Measurements from ENCODE around the gene SOCS6.
"Not testable (repeated sequence)": the region's sequence is repeated elsewhere in the genome, so short reads cannot be mapped to it uniquely, and the experiment has no call there.

SOCS6 gene

GRCh38 chr18:70322385-70322784 is 33.5 kb downstream of the SOCS6 start:
- no peak for DNase-seq (ENCODE audit: low spot score)

GRCh38 chr18:70322928-70323327 is 34.1 kb downstream of the SOCS6 start:
- DNase-seq (ENCODE audit: low spot score), result no peak

GRCh38 chr18:70324897-70325296 is 36.1 kb downstream of the SOCS6 start:
- DNase-seq (ENCODE audit: low spot score), result no peak

GRCh38 chr18:70326255-70326654 is 37.4 kb downstream of the SOCS6 start:
- DNase-seq (ENCODE audit: low spot score), result no peak

GRCh38 chr18:70328169-70328568 is 39.3 kb downstream of the SOCS6 start:
- DNase-seq (ENCODE audit: low spot score), result no peak

- no peak for DNase-seq (ENCODE audit: low spot score)
Measured at GRCh38 chr18:70329071-70329470, 40.2 kb downstream of the SOCS6 start.

- no peak for DNase-seq (ENCODE audit: low spot score)
Measured at GRCh38 chr18:70330887-70331286, 42.0 kb downstream of the SOCS6 start.

GRCh38 chr18:70331456-70332097 is 42.7 kb downstream of the SOCS6 start:
- no peak for DNase-seq (ENCODE audit: low spot score)

- no peak for DNase-seq (ENCODE audit: low spot score)
Measured at GRCh38 chr18:70332694-70333093, 43.8 kb downstream of the SOCS6 start.

- DNase-seq (ENCODE audit: low spot score), result no peak
Measured at GRCh38 chr18:70333316-70333715, 44.5 kb downstream of the SOCS6 start.

GRCh38 chr18:70333757-70334156 is 44.9 kb downstream of the SOCS6 start:
- DNase-seq (ENCODE audit: low spot score), result no peak

- DNase-seq (ENCODE audit: low spot score), result no peak
Measured at GRCh38 chr18:70334264-70334663, 45.4 kb downstream of the SOCS6 start.

GRCh38 chr18:70334728-70335329 is 46.0 kb downstream of the SOCS6 start:
- no peak for DNase-seq (ENCODE audit: low spot score)

- no peak for DNase-seq (ENCODE audit: low spot score)
Measured at GRCh38 chr18:70335892-70336726, 47.3 kb downstream of the SOCS6 start.

GRCh38 chr18:70337139-70337972 is 48.5 kb downstream of the SOCS6 start:
- no peak for DNase-seq (ENCODE audit: low spot score)

- DNase-seq (ENCODE audit: low spot score), result no peak
Measured at GRCh38 chr18:70338890-70339289, 50.0 kb downstream of the SOCS6 start.

- DNase-seq (ENCODE audit: low spot score), result no peak
Measured at GRCh38 chr18:70339915-70340314, 51.1 kb downstream of the SOCS6 start.

- not testable (repeated sequence) for DNase-seq (ENCODE audit: low spot score)
Measured at GRCh38 chr18:70348481-70348880, 59.6 kb downstream of the SOCS6 start.

GRCh38 chr18:70349316-70349715 is 60.5 kb downstream of the SOCS6 start:
- no peak for DNase-seq (ENCODE audit: low spot score)

- DNase-seq (ENCODE audit: low spot score), result no peak
Measured at GRCh38 chr18:70354080-70354479, 65.2 kb downstream of the SOCS6 start.

GRCh38 chr18:70354771-70355170 is 65.9 kb downstream of the SOCS6 start:
- DNase-seq (ENCODE audit: low spot score), result no peak
